KG1 (cell line): ENCODE measurements around the gene COL15A1.

Experiments used
- DNase-seq: peaks from one replicate; lab custom pipeline; 2025; lab: John Stamatoyannopoulos, UW

Gene COL15A1

DNA sequence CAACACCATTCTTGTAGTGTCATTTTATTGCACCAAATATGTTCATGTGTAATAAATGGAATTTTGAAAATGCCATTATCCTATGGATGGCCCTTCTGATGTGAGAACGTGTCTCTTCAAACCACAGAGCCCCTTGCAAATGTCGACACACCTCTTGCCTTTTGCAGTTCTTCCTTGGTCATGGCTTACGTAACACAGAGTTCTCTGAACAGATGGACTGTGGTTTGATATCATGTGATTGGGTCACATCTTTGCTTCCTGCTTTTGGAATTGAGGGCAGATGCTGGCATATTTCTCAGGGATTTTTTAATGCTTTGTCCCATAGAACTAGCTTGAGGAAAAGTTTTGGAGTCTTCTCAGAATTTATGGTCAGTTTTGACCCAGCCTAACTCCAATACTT, 165.8 kb downstream of the COL15A1 start:
- DNase-seq: no peak

DNA sequence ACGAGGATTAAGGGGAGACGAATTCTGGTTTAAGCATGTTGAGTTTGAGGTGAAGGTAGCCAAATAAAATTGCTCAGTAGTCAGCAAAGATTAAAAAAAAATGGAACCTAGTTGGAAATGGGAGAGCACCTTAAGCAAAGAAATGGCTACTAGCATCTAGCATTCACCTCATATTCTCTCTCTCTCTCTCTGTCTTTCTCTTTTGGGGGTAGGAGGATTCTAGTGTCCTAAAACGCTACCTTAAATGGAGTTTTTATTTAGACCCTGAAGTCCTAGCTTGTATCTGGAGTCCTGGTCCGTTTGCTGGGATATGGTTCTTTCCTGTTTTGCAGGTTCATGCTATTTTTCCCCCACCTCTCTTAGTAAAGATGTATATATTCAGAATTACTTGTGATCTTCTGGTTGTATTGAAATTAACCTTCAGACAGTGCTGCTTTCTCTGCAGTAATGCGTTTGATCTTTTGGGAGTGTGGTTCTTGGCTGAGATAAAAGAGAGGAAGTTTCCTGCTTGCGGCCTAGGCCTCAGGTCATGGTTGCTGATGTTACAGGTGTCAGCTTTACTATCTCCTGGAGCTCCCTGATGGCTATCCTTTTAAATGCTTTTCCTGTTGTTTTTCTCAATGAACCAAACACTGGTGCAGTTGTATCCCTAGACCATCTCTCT, 169.2 kb downstream of the COL15A1 start:
- DNase-seq: no peak

DNA sequence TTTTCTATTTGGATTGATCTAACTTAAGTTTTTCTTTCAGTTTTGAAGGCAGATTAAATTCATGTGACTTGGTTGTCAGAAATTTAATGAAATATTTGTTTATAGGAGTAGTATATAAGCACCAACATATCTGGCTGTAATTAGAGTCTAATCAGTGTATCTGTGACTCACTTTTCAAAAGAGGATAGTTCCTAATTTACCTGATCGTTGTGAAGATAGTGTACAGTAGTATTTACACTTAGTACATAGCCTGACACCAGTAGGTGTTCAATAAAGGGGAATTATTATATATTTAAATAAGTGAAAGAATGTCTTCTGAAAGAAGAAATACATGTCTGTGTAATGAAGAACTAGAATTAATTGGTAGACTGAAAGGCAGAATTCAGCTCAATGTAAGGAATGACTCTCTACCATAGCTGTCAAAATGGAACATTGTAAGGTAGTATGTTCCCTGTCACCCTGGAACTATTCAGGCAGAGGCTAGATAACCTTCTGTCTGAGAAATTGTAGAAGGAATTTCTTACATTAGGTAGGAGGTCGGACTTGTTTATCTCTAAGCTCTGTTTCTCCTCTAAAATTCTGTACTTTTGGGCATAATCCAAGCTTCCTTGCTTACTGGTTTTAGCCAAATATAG, 169.8 kb downstream of the COL15A1 start:
- DNase-seq: no peak

DNA sequence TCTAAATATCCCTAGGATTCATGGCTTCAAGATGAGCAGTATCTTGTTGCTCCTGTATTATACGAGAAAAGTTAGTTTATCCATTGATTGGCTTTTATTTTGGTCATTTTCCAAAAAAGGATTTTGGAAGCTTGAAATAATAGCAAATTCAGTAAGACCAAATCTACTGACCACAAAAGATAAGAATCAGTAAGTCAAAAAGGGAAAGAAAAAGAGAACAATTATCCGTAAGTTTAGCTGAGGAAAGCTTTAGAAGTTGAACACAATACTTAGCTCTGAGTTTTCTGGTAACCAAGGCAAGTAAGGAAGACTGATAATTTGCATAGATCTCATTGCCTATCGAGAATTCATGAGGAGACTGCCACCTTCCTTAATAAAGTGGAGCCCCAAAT, 170.3 kb downstream of the COL15A1 start:
- no peak for DNase-seq

DNA sequence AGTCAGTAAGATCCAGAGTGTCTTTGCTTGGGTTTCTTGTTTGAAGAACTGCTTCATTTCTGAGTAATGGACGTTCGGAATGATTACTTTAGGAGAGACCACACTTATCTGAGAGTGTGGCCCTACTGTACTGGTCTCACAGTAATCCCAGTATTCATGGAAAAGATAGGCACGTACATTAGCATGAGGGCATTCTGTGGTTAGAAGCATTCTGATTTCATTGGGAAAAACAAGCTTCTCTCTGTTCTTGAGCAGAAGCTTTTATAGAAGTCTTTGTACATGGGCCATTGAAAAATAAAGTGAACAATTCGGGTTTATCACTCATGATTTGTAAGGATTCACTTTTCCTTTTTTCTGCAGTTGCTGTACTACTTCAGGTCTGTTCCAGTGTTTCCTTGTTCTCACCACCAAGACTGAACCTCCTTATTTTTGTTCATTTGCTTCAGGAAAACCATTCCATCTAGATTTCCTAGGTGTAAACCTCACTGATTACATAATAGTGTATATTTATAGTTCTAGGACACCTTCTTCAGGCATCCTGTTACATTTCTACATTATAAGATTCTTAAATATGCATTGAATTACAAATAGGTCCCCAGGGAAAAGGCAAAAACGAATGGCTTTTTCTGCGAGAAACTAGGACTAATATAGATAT, 171.3 kb downstream of the COL15A1 start:
- DNase-seq: no peak

DNA sequence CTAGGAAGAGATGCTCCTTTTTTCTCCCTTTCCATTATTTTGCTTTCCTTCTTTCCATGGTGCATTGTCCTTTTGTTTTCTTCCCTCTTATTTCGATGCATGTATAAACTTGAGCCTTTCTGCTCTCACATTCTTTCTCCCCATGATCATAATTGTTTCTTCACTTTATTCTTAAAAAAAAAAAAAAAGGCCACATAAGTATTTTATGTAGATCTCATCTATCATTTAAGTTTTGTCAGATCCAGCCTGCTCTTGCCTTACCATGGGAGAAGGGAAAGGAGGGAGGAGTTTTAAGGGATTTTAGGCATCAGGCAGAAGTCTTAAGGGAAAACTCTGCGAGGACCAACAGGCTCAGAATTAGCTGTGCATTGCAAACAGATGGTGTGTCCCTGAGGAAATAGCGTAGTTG, 172.3 kb downstream of the COL15A1 start:
- no peak for DNase-seq

DNA sequence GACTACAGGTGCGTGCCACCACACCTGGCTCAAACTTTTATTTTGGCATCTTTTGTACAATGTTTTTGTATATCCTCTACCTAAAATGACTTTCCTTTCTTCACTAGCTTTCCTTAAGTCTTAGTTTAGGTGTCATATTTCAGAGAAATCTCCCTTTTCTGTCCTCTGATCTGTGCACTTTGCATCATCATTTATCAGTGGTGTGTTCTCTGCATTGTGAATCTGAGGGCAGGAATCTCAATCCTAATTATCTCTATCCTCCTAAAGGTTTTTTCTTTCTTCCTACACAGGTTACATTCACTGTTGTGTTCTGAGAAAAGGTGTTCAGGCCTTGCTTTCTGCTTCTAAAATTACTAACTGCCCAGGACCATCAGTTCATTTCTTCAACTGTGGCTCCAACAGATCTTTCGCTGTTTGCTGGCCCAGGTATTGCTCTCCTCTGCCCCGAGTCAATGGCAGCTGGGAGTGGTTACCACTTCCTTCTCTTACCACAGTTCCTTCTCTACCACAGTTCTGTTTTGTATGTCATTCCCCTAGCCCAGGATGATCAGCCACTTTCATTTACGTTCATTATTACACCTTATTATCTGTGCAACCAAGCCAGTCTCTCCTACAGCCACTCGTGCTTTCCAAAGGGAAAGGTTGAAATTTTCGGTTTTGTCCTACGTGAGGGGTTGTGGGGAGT, 175.2 kb downstream of the COL15A1 start:
- no peak for DNase-seq

DNA sequence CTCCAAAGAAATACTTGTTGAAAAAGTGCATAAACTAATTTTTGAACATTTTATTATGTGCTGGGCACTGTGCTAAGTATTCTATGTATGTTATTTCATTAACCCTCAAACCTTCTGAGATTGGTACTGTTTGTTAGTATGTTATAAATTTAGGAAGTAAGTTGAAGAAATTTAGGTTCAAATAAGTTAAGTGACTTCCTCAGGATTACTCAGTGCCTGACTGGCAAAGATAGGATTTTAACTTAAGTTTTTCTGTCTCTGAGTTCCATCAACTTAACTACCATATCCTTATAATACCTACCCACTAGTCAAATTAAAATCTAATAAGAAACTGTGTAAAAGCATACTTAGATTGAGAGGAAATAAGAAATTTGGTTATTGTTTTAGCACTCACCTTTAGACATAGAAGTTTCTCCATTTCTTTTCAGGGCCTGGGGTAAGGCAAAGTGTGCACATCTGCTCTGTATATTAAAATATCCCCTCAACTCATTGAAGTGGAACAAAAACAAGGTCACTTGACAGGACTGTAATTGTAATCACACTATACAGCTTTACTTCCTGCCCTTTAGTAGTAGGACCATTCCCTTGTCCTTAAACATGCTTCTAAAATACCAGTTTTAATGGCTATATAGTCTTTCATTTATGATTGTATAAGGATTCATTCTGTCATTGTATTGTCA, 176.4 kb downstream of the COL15A1 start:
- no peak for DNase-seq
